Measurements from ENCODE around the gene APOBEC3H.

- TF ChIP-seq, protein P1, sequence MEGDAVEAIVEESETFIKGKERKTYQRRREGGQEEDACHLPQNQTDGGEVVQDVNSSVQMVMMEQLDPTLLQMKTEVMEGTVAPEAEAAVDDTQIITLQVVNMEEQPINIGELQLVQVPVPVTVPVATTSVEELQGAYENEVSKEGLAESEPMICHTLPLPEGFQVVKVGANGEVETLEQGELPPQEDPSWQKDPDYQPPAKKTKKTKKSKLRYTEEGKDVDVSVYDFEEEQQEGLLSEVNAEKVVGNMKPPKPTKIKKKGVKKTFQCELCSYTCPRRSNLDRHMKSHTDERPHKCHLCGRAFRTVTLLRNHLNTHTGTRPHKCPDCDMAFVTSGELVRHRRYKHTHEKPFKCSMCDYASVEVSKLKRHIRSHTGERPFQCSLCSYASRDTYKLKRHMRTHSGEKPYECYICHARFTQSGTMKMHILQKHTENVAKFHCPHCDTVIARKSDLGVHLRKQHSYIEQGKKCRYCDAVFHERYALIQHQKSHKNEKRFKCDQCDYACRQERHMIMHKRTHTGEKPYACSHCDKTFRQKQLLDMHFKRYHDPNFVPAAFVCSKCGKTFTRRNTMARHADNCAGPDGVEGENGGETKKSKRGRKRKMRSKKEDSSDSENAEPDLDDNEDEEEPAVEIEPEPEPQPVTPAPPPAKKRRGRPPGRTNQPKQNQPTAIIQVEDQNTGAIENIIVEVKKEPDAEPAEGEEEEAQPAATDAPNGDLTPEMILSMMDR (IDR thresholded peaks at IDR 0.05), result no peak
- TF ChIP-seq POLR2A (IDR thresholded peaks at IDR 0.05) (no peak), POLR2AphosphoS5 (IDR thresholded peaks at IDR 0.05) (no peak), EP300 (IDR thresholded peaks at IDR 0.05) (no peak)
These were observed 42.9 kb downstream of the APOBEC3H start for GRCh38 chr22:39139933-39140332.
